ENCODE data around the gene TMEM167A. TPM values are rescaled to one million over a fixed set of nuclear protein-coding genes. Genes with fewer than 3 reads are reported as not detected.

Gene TMEM167A
- total and polyA plus RNA-seq, 2 of the 8 experiments (the other 6 are each of a cell fraction or from before 2014, with no cell fraction given), result 50.6 to 178 TPM

- Histone ChIP-seq H4K91ac (replicated peaks; ENCODE audit: insufficient read length, low read length) (no peak overlapping the region), H2BK12ac (ENCODE audit: low read depth, low read length) (no peak overlapping the region), H3K14ac (ENCODE audit: insufficient read length) (no peak overlapping the region), H2BK5ac (ENCODE audit: low read depth, low read length) (no peak overlapping the region), H3K36me3 (ENCODE audit: control insufficient read depth in 2 of 4, insufficient read depth in 4 of 4, low read length in 3 of 4) (peaks cover 0 to 3% (median 1%) of the 10 kb centered on the region in 4 experiments; a peak in 3 of 8 replicates), H4K5ac (ENCODE audit: insufficient read length, low read depth, low read length) (no peak overlapping the region), H3K4ac (replicated peaks; ENCODE audit: insufficient read length, low read depth, low read length) (no peak overlapping the region), H3K56ac (replicated peaks; ENCODE audit: insufficient read length, low read depth, low read length) (no peak overlapping the region), H2BK15ac (ENCODE audit: low read length) (no peak overlapping the region), H3K4me1 (replicated peaks in 1 of 4; ENCODE audit: control insufficient read depth in 3 of 4, insufficient read depth in 4 of 4, low read length in 3 of 4) (no peaks in the 10 kb centered on the region), H2AFZ (ENCODE audit: low read length) (no peak overlapping the region), H2BK120ac (replicated peaks; ENCODE audit: low read depth, low read length) (no peak overlapping the region), H3K4me3 (ENCODE audit: extremely low read depth in 1 of 4, insufficient read depth in 2 of 4, low read depth in 3 of 4, low read length in 4 of 4) (no peak overlapping the region), H3K79me2 (ENCODE audit: control insufficient read depth in 1 of 2, insufficient read depth in 2 of 2, low read length in 2 of 2) (no peaks in the 10 kb centered on the region), H3K27me3 (replicated peaks in 1 of 4; ENCODE audit: control insufficient read depth in 3 of 4, extremely low read depth in 1 of 4, insufficient read depth in 3 of 4, low read length in 3 of 4) (no peaks in the 10 kb centered on the region), H3K18ac (ENCODE audit: extremely low read depth, low read length) (no peak overlapping the region), H3K27ac (ENCODE audit: low read depth, low read length) (no peak overlapping the region), H3K23ac (ENCODE audit: insufficient read length) (no peak overlapping the region), H3K9me3 (ENCODE audit: insufficient read depth in 2 of 2, low read depth in 1 of 2, low read length in 1 of 2) (no peaks in the 10 kb centered on the region), H3K23me2 (ENCODE audit: low read depth, low read length) (no peaks in the 10 kb centered on the region), H4K8ac (ENCODE audit: extremely low read depth, insufficient read depth, low read length) (no peak overlapping the region), H3K9ac (replicated peaks in 1 of 4; ENCODE audit: extremely low read depth in 1 of 4, low read depth in 3 of 4, low read length in 3 of 4) (no peak overlapping the region), H3K79me1 (ENCODE audit: low read depth, low read length) (no peaks in the 10 kb centered on the region), H3K4me2 (ENCODE audit: insufficient read depth in 1 of 2, low read depth in 2 of 2, low read length in 2 of 2) (no peak overlapping the region), H2BK20ac (ENCODE audit: low read length) (no peak overlapping the region), H4K20me1 (replicated peaks in 1 of 2; ENCODE audit: control insufficient read depth in 1 of 2, insufficient read depth in 2 of 2, low read length in 2 of 2) (no peaks in the 10 kb centered on the region), H2AK5ac (ENCODE audit: low read depth, low read length) (no peak overlapping the region)
- ChIA-PET CTCF (ENCODE audit: partially characterized antibody) (interaction anchor here (0.6 to 1.1 kb wide), 2 partner anchors 12 to 355 kb away, joined by 3 to 5 read pairs; no protein-coding TSS in a partner anchor), POLR2A (ENCODE audit: partially characterized antibody) (interaction anchor here (1.1 to 1.4 kb wide), 3 partner anchors 12 to 28 kb away, joined by 3 to 4 read pairs (median 3); partner anchors contain the start of genes TMEM167A and XRCC4)
- DNase-seq (ENCODE audit: low read depth in 1 of 2, low spot score in 2 of 2), result no peak
- WGBS, 2 experiments (ENCODE audit: extremely low coverage in 1 of 2, insufficient coverage in 1 of 2, insufficient read length in 1 of 2, insufficient replicate concordance in 2 of 2, low coverage in 1 of 2, low lambda C conversion rate in 2 of 2, missing lambda C conversion rate in 1 of 2), result 92% methylated on average over 2 of the region's 2 CpGs; no CpG with 5 or more reads in 1 of the 2 experiments
- FAIRE-seq, result no peak
- TF ChIP-seq NANOG (IDR thresholded peaks at IDR 0.05; ENCODE audit: insufficient read depth, low read depth, low read length, poor library complexity, severe bottlenecking), result no peak
- TF ChIP-seq CEBPB (IDR thresholded peaks at IDR 0.05; ENCODE audit: low read depth, low read length), result no peak
- no peak for TF ChIP-seq TBP (IDR thresholded peaks at IDR 0.05; ENCODE audit: low read depth, low read length)
- TF ChIP-seq CBX5 (IDR thresholded peaks at IDR 0.05; ENCODE audit: low read depth, low read length), result no peak
- TF ChIP-seq POLR2A (IDR thresholded peaks at IDR 0.05; ENCODE audit: control extremely low read depth in 1 of 2, low read depth in 2 of 2, low read length in 2 of 2), result no peak
- no peak for TF ChIP-seq GABPA (IDR thresholded peaks at IDR 0.05; ENCODE audit: borderline replicate concordance, insufficient read depth, low read length)
- TF ChIP-seq SAP30 (IDR thresholded peaks at IDR 0.05; ENCODE audit: insufficient read depth, insufficient replicate concordance, low read length), result no peak
- no peak for TF ChIP-seq BACH1 (IDR thresholded peaks at IDR 0.05; ENCODE audit: low read length)
- no peak for TF ChIP-seq JUN (IDR thresholded peaks at IDR 0.05; ENCODE audit: low read depth, low read length)
- TF ChIP-seq USF2 (IDR thresholded peaks at IDR 0.05; ENCODE audit: low read length), result no peak
- TF ChIP-seq POLR2AphosphoS5 (IDR thresholded peaks at IDR 0.05; ENCODE audit: low read depth, low read length), result no peak
- no peak for TF ChIP-seq ASH2L (IDR thresholded peaks at IDR 0.05; ENCODE audit: low read length)
- TF ChIP-seq MAX (IDR thresholded peaks at IDR 0.05), result no peak
- no peak for TF ChIP-seq SRF (IDR thresholded peaks at IDR 0.05; ENCODE audit: low read depth, low read length)
These were observed 28.4 kb downstream of the TMEM167A start for GRCh38 chr5:83048811-83049210.

Measured in H1 (cell line).